Neural progenitor cell (in vitro differentiated cells): ENCODE results near the gene VPS37B. TPM values are rescaled to one million over a fixed set of nuclear protein-coding genes. Genes with fewer than 3 reads are reported as not detected.

Source experiments
- DNase-seq: peaks from one replicate; pipeline ENCODE4 v3.0.0-alpha.2; 2016; ENCODE audit warnings: low spot score
- H2AFZ ChIP-seq: fragments of 200-600 bp; sonication (generic); replicated peaks from 2 replicates; pipeline ENCODE4 v1.6.1; 2016; ENCODE audit warnings: antibody characterized with exemption
- H3F3A ChIP-seq: fragments of 200-600 bp; sonication (generic); 2 replicates; pipeline ENCODE4 v1.6.1; 2016; ENCODE audit warnings: antibody characterized with exemption, low read depth
- H3K27ac ChIP-seq: fragments of 200-600 bp; sonication (generic); 2 replicates; pipeline ENCODE4 v1.5.1; 2016; ENCODE audit warnings: mild to moderate bottlenecking
- H3K27me3 ChIP-seq: fragments of 200-600 bp; sonication (generic); 2 replicates; pipeline ENCODE4 v1.6.1; 2016; ENCODE audit warnings: mild to moderate bottlenecking, moderate library complexity
- H3K36me3 ChIP-seq: fragments of 200-600 bp; sonication (generic); 2 replicates; pipeline ENCODE4 v1.5.1; 2016
- H3K4me1 ChIP-seq: fragments of 200-600 bp; sonication (generic); 2 replicates; pipeline ENCODE4 v1.6.1; 2016; ENCODE audit warnings: mixed run types
- H3K4me2 ChIP-seq: fragments of 200-600 bp; sonication (generic); 2 replicates; pipeline ENCODE4 v1.6.1; 2016
- H3K4me3 ChIP-seq: fragments of 200-600 bp; sonication (generic); 2 replicates; pipeline ENCODE4 v1.5.1; 2016
- H3K79me2 ChIP-seq: fragments of 200-600 bp; sonication (generic); 2 replicates; pipeline ENCODE4 v1.6.1; 2016; ENCODE audit warnings: low read depth
- H3K9ac ChIP-seq: fragments of 200-600 bp; sonication (generic); 2 replicates; pipeline ENCODE4 v1.6.1; 2016
- H3K9me3 ChIP-seq: fragments of 200-600 bp; sonication (generic); 2 replicates; pipeline ENCODE4 v1.5.1; 2016; ENCODE audit warnings: low read depth
- H4K20me1 ChIP-seq: fragments of 200-600 bp; sonication (generic); 2 replicates; pipeline ENCODE4 v1.6.1; 2016; ENCODE audit warnings: low read depth
- H3K27ac Mint-ChIP-seq: 3 replicates; pipeline ENCODE4 v1.8.0; 2021; ENCODE audit warnings: mixed read lengths
- H3K27me3 Mint-ChIP-seq: 2 replicates; pipeline ENCODE4 v1.8.0; 2022; ENCODE audit warnings: low read depth, mild to moderate bottlenecking, inconsistent platforms, moderate library complexity, mixed read lengths; ENCODE audit not compliant: insufficient read depth
- H3K36me3 Mint-ChIP-seq: 3 replicates; pipeline ENCODE4 v1.8.0; 2021; ENCODE audit warnings: mixed read lengths
- H3K4me1 Mint-ChIP-seq: 3 replicates; pipeline ENCODE4 v1.8.0; 2021; ENCODE audit warnings: mixed read lengths
- H3K4me3 Mint-ChIP-seq: 3 replicates; pipeline ENCODE4 v1.8.0; 2021; ENCODE audit warnings: mild to moderate bottlenecking, moderate library complexity, mixed read lengths
- H3K9me3 Mint-ChIP-seq: 3 replicates; pipeline ENCODE4 v1.8.0; 2020; ENCODE audit warnings: mixed read lengths
- EZH2 ChIP-seq: fragments of 200-600 bp; sonication (generic); IDR thresholded peaks from 2 replicates; pipeline ENCODE4 v1.6.1; 2017; ENCODE audit warnings: antibody characterized with exemption, mild to moderate bottlenecking, moderate library complexity
- EZH2phosphoT487 ChIP-seq: fragments of 200-600 bp; sonication (generic); IDR thresholded peaks from 2 replicates; pipeline ENCODE4 v1.6.1; 2017; ENCODE audit warnings: antibody characterized with exemption
- total RNA-seq: library from RNA; depleted of rRNA; stranded (reverse); fragments of >200 nt; gene quantifications from 2 replicates; pipeline ENCODE4 v1.2.3, GENCODE V29; 2015; ENCODE audit warnings: low replicate concordance
- TF ChIP-seq, protein P1 (sequence below): fragments of 200-600 bp; sonication (generic); IDR thresholded peaks from 2 replicates; pipeline ENCODE4 v1.5.1; 2017; ENCODE audit warnings: antibody characterized with exemption, mild to moderate bottlenecking

The VPS37B gene
- total RNA-seq, 1 donor from 2014 or later: 19.4 TPM

GRCh38 chr12:122887819-122888212, 8.1 kb downstream of the VPS37B start:
- Histone ChIP-seq H3K4me2 (peak overlapping the region; percentile 23), H4K20me1 (peaks cover 95% of the 10 kb centered on the region), H3K27ac (no peak overlapping the region), H3F3A (peaks cover 21% of the 10 kb centered on the region), H3K4me3 (no peak overlapping the region), H3K36me3 (no peaks in the 10 kb centered on the region), H3K4me1 (peaks cover 43% of the 10 kb centered on the region), H3K79me2 (peaks cover 87% of the 10 kb centered on the region), H2AFZ (no peak overlapping the region), H3K9me3 (no peaks in the 10 kb centered on the region), H3K27me3 (peaks cover 24% of the 10 kb centered on the region), H3K9ac (no peak overlapping the region)
- H3K4me1 Mint-ChIP-seq: peaks cover 61% of the 10 kb centered on the region
- H3K36me3 Mint-ChIP-seq: peaks cover 1% of the 10 kb centered on the region
- peak overlapping the region; percentile 48 for H3K27ac Mint-ChIP-seq
- TF ChIP-seq EZH2 (no peak), EZH2phosphoT487 (no peak)
- TF ChIP-seq, protein P1, sequence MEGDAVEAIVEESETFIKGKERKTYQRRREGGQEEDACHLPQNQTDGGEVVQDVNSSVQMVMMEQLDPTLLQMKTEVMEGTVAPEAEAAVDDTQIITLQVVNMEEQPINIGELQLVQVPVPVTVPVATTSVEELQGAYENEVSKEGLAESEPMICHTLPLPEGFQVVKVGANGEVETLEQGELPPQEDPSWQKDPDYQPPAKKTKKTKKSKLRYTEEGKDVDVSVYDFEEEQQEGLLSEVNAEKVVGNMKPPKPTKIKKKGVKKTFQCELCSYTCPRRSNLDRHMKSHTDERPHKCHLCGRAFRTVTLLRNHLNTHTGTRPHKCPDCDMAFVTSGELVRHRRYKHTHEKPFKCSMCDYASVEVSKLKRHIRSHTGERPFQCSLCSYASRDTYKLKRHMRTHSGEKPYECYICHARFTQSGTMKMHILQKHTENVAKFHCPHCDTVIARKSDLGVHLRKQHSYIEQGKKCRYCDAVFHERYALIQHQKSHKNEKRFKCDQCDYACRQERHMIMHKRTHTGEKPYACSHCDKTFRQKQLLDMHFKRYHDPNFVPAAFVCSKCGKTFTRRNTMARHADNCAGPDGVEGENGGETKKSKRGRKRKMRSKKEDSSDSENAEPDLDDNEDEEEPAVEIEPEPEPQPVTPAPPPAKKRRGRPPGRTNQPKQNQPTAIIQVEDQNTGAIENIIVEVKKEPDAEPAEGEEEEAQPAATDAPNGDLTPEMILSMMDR: no peak
- no peak overlapping the region for H3K4me3 Mint-ChIP-seq
- no peaks in the 10 kb centered on the region for H3K27me3 Mint-ChIP-seq
- DNase-seq: no peak
- H3K9me3 Mint-ChIP-seq: no peaks in the 10 kb centered on the region

DNA sequence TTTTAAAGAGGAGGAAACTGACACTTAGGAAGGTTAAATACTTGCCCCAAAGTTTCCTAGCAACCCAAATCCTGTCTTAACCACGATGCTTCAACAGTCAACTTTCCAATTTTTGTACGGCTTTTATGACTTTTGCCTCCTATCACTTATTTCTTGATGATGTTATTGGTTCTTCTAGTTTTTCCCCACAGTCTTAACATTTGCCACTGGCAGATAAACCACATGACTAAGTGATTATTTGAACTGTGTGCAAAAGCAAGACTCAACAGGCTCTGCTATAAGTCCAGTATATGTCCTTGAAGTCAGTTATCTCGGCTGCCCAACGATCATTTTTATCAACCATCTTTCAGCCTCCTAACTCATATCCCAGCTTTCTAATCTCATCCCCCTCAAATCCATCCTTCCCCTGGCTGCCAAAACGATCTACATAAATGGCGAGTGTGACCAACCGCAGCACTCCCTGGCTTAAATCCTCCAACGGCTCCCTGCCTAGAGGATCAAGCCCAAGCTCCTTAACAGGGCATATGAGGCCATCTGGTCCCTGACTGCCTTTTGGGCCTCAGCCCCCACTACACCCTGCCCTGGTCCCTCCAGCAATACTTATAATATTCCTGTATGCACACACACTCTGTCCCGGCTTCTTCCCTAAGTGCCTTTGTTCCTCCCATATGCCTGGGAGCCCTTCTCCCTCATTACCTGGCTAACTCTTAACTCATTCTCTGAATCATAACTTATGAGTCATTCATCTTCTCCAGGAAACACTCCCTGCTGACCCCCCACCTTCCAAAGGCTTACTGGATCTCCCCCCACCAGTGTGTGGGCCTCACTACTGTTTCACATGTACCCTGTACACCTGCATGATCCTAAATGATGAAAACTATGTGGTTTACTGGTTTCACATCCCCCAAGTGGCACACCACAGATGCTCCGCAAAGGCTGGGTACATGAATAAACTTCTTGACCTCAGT, 8.8 kb downstream of the VPS37B start:
- Histone ChIP-seq H3K9ac (no peak overlapping the region), H3K4me1 (peaks cover 39% of the 10 kb centered on the region), H4K20me1 (peaks cover 95% of the 10 kb centered on the region), H3K4me2 (peak overlapping the region; percentile 15), H3K79me2 (peaks cover 87% of the 10 kb centered on the region), H3F3A (peaks cover 16% of the 10 kb centered on the region), H3K27ac (no peak overlapping the region), H3K27me3 (peaks cover 31% of the 10 kb centered on the region), H3K36me3 (no peaks in the 10 kb centered on the region), H2AFZ (no peak overlapping the region), H3K9me3 (no peaks in the 10 kb centered on the region), H3K4me3 (no peak overlapping the region)
- peak; percentile 52 for DNase-seq
- Mint-ChIP-seq H3K27ac (peak overlapping the region; percentile 48), H3K4me3 (peak overlapping the region; percentile 17), H3K27me3 (no peaks in the 10 kb centered on the region), H3K36me3 (peaks cover 1% of the 10 kb centered on the region), H3K9me3 (no peaks in the 10 kb centered on the region), H3K4me1 (peaks cover 54% of the 10 kb centered on the region)
- TF ChIP-seq, protein P1: no peak
- no peak for TF ChIP-seq EZH2
- no peak for TF ChIP-seq EZH2phosphoT487

DNA sequence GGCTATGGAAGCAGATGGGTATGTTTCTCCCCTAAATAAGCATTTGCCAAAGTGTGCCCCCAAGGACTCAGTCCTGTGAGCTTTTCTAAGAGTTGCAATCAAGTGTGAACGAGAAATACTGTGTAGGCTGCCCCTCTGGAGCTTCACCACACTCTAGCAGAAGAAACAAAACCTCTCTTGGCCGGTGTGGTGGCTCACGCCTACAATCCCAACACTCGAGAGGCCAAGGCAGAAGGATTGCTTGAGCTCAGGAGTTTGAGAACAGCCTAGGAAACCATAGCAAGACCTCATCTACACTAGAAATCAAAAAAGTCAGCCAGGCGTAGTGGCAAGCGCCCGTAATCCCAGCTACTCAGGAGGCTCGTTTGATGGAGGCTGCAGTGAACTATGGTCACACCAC, 9.8 kb downstream of the VPS37B start:
- peaks cover 6% of the 10 kb centered on the region for H3F3A ChIP-seq
- Mint-ChIP-seq H3K36me3 (peaks cover 1% of the 10 kb centered on the region), H3K27ac (no peak overlapping the region), H3K4me1 (peaks cover 49% of the 10 kb centered on the region), H3K4me3 (no peak overlapping the region), H3K27me3 (no peaks in the 10 kb centered on the region), H3K9me3 (no peaks in the 10 kb centered on the region)
- H3K4me3 ChIP-seq: no peak overlapping the region
- no peak for DNase-seq
- H3K36me3 ChIP-seq: no peaks in the 10 kb centered on the region
- peaks cover 41% of the 10 kb centered on the region for H3K27me3 ChIP-seq
- no peak overlapping the region for H3K4me2 ChIP-seq
- H3K9ac ChIP-seq: no peak overlapping the region
- no peak overlapping the region for H2AFZ ChIP-seq
- H3K27ac ChIP-seq: no peak overlapping the region
- H4K20me1 ChIP-seq: peaks cover 95% of the 10 kb centered on the region
- H3K79me2 ChIP-seq: peaks cover 90% of the 10 kb centered on the region
- TF ChIP-seq EZH2phosphoT487 (no peak), EZH2 (no peak)
- TF ChIP-seq, protein P1: no peak
- H3K4me1 ChIP-seq: peaks cover 30% of the 10 kb centered on the region
- H3K9me3 ChIP-seq: no peaks in the 10 kb centered on the region
